Kidney glomerular epithelial cell (primary cell): ENCODE measurements around the gene DOK1.

Experiments
- DNase-seq: peaks from one replicate; lab custom pipeline; 2025; lab: John Stamatoyannopoulos, UW

The DOK1 gene

GRCh38 chr2:74603282-74604000 is 48.9 kb downstream of the DOK1 start:
- DNase-seq, result no peak

- DNase-seq, result no peak
These were observed 52.4 kb downstream of the DOK1 start for GRCh38 chr2:74606927-74607326.
